Measurements from ENCODE around the gene CENPO.
"Not testable (repeated sequence)": the region's sequence is repeated elsewhere in the genome, so short reads cannot be mapped to it uniquely, and the experiment has no call there.

CENPO gene

DNA sequence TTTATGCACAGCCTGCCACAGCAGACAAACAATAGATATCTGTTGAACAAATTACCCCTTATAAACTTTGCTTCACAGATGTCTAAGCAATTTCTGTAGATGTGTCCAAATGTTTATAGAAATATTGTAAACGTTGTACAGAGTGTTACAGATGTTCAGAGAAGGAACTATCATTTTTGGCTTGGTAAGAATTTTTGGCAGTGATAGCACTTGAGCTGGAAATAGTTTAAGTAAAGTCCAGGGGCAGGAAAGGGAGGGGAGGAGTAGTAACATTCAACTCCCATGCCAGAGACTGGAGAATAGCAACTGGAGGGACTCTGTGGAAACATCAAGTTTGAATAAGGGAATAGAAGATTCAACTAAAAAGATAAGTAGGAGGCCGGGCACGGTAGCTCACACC, 4.4 kb upstream of the CENPO start:
- no peak for DNase-seq (ENCODE audit: low spot score)

- no peak for DNase-seq (ENCODE audit: low spot score)
Observed at GRCh38 chr2:24791452-24791851, 1.8 kb upstream of the CENPO start.

DNA sequence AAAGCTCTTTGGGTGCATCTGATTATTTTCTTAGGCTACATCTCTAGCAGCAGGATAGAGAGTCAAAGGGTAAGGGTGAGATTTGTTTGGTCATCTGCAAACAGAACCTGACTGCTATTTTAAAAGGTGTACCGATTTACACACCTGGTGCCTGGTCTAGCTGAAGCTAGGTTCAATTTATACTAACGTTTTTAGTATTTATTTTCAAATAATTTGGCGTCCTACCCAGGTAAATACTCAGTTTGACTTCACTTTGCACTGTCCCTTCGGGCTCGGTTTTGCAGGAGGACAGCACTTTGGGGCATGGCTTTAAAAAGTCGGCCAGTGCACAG, 717 bp upstream of the CENPO start:
- DNase-seq (ENCODE audit: low spot score) = no peak

DNA sequence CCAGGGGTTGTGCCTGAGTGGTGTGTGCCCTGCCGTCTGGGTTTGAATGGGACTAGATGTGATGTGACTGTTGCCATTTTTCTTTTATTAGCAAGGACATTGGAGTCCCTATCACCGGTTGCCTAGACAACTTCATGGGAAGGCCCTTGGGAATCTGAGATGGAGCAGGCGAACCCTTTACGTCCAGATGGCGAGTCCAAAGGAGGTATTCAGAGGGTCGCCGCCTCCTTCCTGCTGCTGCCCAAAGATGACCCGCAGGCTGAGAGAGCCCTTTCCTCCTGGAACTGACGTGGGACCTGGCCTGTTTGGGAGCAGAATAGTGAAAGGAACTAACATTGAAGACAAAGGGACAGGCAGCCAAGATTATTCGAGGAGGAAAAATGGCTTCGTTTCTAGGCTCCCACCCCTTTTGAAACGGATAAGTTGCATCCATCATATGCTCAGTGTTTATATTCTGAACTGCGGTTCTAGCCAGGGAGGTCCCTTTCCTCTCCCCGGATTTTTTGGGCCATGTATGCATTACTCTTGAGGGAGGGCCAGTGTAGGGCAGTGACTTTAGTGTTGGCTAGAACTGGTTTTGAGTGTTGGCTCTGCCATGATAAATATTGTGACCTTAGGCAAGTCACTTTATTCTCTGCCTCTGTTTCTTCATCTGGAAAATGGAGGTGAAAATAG, 673 bp downstream of the CENPO start:
- no peak for DNase-seq (ENCODE audit: low spot score)

DNA sequence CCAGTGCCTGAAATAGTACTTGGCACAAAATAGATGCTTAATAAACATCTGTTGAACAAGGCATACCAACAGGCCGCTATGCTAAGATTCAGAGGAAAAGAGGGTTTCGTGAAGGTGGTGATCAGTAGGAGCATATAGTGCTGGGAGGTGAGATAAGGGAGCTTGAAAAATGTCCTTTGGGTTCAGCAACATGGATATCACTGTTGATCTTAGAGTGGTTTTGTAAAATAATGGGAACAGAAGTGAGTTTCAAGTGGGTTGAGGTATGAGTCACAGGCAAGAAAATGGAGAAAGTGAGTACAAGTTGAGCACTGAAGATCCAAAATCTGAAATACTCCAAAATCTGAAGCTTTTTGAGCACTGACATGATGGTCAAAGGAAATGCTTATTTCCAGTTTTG, 4.4 kb downstream of the CENPO start:
- DNase-seq (ENCODE audit: low spot score) = no peak

GRCh38 chr2:24800487-24800886, 7.3 kb downstream of the CENPO start:
- DNase-seq (ENCODE audit: low spot score) = not testable (repeated sequence)

GRCh38 chr2:24805811-24806660, 12.8 kb downstream of the CENPO start:
- DNase-seq (ENCODE audit: low spot score) = peak; percentile 57

DNA sequence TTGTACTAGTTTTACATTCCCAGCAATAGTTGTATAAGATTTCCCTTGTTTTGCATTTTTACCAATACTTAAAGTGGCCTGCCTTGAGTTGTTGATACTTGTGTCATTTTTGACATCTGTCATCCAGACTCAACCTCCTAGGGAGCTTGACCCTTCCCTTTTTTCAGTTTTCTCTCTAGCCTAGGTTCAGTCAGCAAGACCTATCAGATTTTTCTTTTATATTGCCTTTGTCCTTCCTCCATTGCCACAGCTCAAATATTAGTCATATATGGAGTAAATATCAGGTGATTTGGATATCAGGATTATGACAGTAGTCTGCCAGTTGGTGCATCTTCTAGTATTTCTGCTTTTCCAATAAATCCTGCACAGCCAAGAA, 13.4 kb downstream of the CENPO start:
- DNase-seq (ENCODE audit: low spot score) = no peak

DNA sequence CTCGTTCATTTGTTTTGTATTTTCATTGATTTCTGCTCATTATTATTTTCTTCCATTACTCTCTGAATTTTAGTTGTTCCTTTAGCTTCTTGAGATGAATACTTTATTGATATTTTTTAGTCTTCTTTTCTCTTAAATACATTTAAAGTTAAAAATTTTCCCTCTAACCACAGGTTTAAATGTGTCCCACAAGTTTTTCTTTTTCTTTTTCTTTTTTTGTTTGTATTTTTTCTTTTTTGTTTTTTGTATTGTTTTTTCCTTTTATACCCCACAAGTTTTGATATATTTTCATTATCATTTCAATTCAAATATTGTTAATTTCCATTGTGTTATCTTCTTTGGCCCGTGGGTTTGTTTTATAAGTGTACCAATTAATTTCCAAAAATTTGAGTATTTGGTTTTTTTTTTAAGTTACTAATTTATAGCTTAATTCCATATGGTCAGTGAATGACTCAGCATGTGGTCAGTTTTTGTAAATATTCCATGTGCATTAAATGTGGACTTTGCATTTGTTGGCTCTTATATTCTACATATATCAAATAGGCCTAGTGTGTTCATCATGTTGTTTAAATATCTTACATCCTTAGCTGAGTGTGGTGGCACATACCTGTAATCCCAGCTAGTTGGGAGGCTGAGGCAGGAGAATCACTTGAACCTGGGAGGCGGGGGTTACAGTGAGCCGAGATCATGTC, 16.2 kb downstream of the CENPO start:
- DNase-seq (ENCODE audit: low spot score) = no peak

GRCh38 chr2:24813691-24814137, 20.5 kb downstream of the CENPO start:
- no peak for DNase-seq (ENCODE audit: low spot score)

GRCh38 chr2:24814516-24814915, 21.3 kb downstream of the CENPO start:
- no peak for DNase-seq (ENCODE audit: low spot score)

DNA sequence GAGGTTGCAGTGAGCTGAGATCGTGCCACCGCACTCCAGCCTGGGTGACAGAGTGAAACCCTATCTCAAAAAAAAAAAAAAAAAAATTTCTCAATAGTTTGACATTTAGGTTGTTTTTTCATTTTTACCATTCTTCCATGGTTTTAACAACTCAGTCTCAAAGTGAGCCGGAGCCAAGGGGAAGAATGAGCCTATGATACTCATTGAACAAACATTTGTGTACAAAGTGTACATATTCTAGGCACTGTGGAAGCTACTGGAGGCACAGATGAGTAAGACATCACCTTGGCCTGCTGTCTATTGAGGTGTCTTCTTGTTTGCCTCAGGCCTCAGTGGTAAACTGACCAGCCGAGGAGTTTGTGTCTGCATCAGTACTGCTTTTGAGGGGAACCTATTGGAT, 21.9 kb downstream of the CENPO start:
- no peak for DNase-seq (ENCODE audit: low spot score)

DNA sequence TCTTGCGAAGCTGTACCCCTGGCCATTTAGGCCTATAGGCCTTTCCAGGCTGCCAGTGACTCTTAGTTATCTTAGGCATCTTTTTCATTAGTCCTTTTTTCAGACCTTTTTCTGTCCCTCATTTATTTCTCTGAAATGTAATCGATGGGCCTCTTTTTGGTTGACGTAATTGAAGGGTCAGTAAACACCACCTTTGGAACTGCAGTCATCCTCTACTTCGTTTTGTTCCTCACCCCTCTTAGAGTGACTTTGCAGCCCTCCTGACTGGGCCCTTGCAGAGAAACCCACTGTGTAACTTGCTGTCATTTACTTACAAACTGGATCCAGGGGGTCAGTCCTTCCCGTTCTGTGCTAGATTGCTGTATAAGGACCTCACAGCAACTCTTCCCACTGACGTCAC, 23.2 kb downstream of the CENPO start:
- DNase-seq (ENCODE audit: low spot score) = no peak

DNA sequence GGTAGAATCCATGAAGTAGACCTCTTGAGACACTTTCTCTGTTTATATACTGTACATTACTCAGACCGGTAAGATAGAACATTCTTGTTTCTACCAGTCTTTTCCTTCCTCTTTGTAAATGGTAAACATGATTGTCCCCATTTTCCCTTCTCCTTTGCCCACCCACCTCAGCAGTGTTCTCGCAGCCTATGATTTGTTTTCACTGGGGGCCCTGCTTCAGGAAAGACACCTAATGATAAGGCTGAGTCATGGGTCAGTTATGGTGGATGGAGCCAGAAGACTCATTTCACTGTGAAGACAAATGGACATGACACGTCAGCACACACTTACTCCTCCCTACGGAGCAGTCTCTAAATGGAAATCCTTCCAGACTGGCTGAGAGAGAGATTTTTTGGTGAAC, 23.7 kb downstream of the CENPO start:
- no peak for DNase-seq (ENCODE audit: low spot score)

- no peak for DNase-seq (ENCODE audit: low spot score)
Observed at GRCh38 chr2:24818721-24819167, 25.5 kb downstream of the CENPO start.

DNA sequence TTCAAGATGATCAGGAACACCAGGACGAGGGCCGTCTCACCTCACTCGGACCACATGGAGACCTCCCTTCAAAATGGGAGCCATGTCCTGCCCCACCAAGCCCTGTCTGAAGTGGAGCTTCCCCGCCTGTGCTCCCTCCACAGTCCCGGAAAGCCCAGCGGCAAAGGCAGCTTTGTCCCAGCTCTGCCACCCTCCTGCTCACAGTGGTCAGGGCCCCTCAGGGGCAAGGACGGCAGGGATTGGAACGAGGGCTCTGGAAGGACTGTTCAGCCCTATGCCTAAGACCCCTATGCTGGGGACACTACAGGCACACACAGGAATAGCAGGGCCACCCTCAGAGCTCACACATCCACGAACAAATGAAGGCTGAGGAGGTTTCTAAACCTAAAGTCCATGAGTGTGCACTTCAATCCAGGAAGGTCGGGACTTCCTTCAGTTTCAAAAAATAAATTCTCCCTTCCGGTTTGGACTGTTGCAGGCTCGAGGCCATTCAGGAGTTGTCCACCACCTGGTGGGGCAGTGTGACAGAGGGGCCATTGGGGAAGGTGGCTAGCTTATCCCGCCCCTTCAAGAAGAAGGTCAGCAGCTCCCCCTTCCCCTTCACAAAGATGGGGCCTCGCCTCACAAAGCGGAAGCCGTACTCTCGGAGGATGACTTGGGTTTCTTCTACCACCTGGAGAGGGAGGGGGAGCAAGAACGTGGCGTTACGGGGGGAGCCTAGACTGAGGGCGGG, 26.4 kb downstream of the CENPO start:
- DNase-seq (ENCODE audit: low spot score) = no peak

- no peak for DNase-seq (ENCODE audit: low spot score)
Observed at GRCh38 chr2:24820175-24820513, 26.9 kb downstream of the CENPO start.

DNA sequence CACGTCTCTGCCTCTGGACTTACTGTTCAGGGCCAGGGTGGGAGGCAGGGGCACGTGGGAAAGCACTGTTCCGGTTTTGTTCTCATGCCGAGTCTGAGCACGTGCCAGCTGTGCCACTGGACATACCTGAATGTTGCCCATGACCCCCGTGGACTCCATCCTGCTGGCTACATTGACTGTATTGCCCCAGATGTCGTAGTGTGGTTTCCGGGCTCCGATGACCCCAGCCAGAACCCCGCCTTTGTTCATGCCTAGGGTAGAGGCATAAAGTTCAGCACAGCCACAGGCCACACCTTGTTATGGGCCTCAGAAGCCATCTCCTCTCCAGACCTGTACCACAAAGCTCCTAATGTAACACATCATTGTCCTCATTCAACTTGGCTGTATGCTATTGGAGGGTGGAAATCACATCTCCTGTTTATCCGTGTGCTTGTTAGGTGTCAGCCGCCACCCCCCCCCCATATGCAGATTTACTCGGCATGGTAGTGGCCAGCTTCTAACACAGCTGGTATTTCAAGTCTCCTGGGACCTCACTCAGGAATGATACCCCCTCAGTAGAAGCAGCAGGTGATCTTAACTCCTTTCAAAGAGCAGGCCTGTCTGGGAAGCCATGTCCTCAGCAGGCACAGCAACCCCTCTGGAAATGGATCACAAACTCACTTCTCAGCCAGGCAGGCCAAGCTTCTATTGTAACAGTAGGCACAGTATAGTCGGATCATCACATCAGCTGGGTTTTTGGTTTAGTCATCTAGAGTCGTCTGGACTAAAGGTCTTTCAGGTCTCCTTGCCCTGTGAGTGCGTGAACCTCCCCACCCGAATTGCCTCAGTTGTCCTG, 27.6 kb downstream of the CENPO start:
- DNase-seq (ENCODE audit: low spot score) = no peak

- no peak for DNase-seq (ENCODE audit: low spot score)
Observed at GRCh38 chr2:24821433-24821891, 28.2 kb downstream of the CENPO start.

DNA sequence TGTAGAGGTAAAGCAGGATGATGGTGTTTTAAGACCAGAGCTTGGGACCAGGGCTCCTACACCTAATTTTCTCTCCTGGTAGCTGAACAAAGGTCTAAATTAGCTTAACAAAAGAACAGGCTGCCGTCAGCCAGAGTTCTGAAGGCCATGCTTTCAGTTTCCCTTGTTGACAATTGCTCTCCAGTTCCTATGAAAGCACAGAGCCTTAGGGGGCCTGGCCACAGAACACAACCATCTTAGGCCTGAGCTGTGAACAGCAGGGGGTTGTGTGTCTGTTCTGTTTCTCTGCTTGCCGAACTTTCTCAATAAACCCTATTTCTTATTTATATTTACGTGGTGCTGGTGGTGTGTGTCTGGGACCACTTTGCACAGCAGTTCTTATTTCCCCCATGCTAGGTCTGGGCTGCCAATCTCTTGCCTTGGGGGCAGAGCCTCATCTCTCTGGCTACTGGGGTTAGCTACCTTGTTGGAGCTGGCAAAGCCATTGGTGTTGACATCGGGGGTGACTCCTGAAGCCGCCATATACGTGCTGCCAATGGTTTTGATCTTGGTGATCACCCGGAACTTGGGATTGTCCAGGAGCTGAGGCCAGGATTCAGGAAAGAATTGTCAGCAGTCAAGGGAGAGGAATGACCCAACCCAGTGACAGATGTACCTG, 29.0 kb downstream of the CENPO start:
- no peak for DNase-seq (ENCODE audit: low spot score)

DNA sequence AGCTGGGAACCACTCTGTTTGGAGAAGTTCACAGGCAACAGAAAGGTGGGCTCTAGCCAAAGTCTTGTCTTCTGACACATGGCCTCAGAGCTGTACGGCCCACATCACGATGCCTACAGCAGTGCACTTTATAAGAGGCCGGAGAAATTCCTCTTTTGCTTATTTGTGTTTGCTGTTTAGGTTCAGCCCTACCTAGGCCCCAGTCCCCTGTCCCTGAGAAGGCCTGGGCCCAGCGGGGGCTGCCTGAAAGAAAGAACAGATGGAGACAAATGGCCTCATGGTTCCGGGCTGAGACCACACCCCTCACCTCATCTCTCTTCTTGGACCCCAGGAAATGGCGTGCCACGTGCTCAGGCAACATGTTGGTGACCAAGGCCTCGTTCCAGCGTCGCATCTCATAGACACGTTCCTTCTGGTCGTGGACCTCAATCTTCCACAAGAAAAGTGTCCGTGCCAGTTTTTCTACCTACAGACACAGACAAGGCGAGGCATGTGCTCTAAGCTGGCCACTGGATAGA, 30.9 kb downstream of the CENPO start:
- no peak for DNase-seq (ENCODE audit: low spot score)
